Measurements from ENCODE around the gene SLC27A2.

- no peak for TF ChIP-seq SUZ12 (IDR thresholded peaks at IDR 0.05; ENCODE audit: extremely low read depth, insufficient read depth, insufficient read length)
- no peak for TF ChIP-seq YY1 (IDR thresholded peaks at IDR 0.05; ENCODE audit: insufficient read depth, insufficient read length)
- TF ChIP-seq ZNF274 (IDR thresholded peaks at IDR 0.05; ENCODE audit: low read depth, low read length): no peak
Observed at GRCh38 chr15:50232791-50233190, 50.8 kb downstream of the SLC27A2 start.
